NOMO-1 (cell line): ENCODE results near the gene TCAIM.
"Not testable (repeated sequence)": the region's sequence is repeated elsewhere in the genome, so short reads cannot be mapped to it uniquely, and the experiment has no call there.

ENCODE experiments used
- DNase-seq, 2 experiments: peaks; one replicate each; lab custom pipeline; 2025; ENCODE audit not compliant: unreplicated experiment in 2 of 2; lab: John Stamatoyannopoulos, UW

TCAIM gene

DNA sequence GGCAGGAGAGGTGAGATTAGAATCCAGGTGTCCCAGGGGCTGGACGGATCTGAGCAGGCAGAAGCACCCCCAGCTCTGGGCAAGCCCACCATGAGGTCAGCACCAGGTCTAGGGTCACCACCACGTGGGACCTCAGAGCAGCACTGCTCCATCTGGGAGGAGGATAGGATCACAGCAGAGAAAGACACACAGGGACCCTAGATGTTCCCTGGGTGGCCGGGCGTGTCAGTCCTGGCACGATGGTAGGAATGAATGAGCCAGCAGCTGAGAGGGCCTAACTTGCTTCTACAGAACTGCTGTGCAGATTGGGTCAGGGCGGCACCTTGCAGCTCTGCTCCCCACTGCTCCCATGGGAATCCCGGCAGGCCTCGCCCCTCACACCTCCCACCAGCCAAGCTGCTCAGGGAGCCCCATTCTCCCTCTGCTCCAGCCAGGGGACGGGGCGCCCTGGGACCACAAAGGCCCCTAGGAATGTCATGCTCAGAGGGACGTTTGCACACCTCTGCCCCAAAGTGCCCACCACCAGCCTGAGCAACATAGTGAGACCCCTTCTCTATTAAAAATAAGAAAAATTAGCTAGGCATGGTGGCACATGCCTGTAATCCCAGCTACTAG, 72.6 kb downstream of the TCAIM start:
- DNase-seq = no peak

DNA sequence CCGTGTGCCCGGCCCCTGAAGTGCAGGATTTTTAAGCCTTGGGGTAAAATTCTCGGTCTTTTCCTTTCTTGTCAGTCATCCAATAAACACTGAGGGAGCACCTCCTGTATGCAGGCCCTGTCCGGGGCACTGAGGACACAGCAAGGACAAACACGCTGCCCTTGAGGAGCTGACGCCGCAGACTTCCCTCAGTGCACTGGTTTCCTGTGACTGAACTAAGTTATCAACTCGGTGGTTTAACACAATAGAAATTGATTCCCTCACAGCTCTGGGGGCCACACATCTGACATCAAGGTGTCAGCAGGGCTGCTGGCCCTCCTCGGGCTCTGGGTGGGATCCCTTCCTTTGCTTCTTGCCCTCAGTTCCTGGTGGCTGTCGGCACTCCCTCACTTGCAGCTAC, 73.8 kb downstream of the TCAIM start:
- DNase-seq = no peak

DNA sequence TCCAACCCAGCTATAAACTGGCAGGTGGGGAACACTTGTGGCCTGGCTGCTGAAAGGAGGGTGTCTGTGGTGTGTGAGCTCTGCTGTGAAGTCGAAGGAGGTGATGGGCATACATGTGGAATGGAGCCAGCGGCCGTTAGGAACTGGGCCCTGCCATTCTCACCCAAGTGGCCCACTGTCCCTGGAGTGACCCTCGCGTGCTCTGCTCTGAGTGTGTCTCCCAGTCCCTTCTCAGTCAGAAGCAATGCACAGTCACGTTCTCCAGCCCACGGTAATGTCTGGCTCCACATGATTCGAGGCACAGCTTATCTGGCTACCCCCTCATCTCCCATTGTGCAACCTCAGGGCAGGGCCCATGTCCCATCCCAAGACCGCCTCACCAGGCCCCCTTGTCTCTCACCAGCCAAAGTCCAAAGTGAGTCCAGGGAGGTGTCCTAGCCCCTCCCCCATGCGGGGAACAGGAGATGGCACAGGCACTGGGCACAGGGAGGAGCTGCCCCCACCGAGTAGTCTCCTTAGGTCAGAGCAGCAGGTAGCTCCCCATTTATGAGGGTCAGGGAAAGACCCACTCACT, 76.0 kb downstream of the TCAIM start:
- no peak for DNase-seq

DNA sequence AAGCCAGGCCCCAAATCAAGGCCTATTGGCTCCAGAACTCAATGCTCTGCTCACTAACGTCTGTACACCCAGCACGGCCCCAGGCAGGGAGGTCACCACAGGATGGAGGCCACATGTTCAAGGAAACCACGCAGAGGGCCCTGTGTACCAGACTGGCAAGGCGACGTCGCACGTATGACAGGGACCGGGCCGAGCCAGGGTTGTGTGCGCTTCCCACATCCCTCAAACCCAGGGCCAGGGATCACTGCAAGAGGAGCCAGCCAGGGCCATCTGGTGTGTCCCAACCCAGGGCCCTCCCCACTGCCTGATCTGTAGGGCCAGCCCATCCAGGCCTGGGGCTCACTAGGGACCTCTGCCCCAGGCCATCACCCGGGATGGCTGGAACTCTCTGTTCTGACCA, 76.9 kb downstream of the TCAIM start:
- DNase-seq = no peak

DNA sequence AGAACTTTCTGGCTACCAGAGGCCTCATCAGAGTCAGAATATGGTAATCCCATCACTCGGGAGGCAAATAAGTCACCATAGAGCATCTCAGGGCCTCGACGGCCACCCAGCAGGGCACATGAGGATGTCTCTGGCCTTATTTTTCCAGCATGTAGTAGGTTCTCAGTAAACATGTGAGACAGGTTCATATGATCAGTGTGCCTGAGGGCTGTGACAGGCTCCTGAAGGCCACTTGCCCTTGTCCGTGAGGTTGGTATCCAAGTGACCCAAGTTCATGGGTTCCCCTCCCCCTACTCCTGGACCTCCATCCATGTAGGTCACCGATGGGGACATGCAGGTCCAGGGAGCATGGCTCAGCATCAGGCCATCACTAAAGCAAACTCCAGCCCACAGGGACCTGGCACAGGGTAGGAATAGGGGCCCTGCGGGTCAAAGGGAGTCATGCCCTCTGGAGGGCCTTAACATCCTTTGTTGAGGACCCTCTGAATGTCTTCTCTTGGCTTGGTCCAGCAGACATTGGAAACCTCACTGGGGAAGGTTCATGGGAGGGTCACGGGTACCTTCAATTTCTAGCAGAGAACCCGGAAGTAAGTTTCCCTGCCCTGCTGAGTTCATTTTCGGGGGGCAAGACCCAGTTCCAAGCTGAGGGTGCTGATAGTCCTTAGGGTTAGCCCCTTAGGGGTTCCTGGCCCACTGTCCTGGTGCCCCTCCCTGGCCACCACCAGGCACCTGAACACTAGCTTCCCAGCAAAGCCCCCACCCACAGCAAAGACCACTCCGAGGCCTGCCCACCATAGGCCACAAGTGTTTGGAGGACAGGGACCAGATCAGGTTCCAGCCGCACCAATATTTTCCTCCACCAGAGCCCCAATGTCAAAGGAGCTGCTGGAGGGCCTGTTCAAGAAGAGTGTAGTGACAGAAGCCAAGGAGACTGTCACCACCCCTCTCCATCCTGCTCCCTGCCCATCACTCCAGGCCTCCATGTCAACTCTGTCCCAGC, 77.8 kb downstream of the TCAIM start:
- no peak for DNase-seq

DNA sequence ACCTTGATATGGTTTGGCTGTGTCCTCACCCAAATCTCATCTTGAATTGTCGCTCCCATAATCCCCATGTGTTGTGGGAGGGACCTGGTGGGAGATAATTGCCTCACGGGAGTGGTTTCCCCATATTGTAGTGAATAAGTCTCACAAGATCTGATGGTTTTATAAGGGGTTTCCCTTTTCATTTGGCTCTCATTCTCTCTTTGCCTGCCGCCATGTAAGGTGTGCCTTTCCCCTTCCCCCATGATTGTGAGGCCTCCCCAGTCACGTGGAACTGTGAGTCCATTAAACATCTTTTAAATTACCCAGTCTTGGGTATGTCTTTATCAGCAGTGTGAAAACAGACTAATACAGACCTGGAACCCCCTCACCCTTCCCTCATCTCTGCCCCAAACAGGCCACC, 79.6 kb downstream of the TCAIM start:
- DNase-seq = not testable (repeated sequence)

DNA sequence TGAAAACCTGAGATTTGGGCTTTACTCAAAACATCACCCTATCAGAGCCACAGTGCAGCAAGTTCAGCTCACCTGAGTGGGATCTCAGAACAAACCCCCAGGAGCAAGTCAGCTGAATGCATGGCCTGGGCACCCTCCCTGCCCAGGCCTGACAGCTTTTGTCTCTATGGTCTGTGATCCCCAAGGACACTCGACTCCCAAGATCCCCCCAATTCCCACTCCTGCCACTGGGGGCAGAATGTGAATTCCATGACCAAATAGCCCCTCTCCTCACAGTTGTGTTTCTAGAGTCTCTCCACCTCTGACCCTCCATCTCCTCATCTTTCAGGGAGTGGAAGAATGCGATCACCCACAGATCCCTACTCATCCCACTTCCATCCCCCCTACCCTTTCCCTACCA, 80.0 kb downstream of the TCAIM start:
- no peak for DNase-seq

DNA sequence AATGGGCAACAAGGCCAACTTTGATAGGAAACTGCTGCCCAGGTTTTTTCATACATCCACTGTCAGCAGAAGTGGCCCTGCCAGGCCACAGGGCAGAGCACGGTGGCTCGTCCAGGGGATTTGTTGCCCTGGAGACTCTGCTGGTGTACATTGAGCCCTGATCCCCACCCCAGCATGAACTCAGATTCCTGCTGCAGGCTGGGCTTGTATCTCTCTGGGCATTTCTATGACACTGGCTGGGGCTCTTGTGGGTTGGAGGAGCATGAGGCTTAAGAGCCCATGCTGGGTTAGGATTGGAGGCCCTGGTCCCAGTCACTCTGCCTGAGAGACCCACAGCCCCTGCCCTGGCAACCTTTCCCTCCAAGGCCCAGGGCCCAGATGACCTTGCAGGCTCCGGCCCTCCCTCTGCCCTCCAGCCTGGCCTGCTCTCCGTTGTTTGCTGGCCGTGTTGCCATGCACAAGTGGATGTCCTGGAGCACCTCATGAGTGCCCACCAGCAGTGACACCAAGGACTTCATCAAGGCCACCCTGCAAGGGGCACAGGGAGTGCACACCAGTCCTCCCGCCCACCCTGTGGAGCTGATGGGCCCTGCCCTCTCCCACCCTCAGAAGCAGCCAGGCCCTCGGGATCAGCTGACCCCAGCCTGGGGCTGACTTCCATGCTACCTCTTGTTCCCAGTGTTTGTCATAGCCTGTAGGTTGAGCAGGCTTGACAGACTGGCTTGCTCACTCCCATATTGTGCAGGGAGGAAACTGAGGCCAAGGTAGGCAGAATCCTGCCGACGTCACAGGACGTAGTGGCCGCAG, 80.8 kb downstream of the TCAIM start:
- DNase-seq = no peak

DNA sequence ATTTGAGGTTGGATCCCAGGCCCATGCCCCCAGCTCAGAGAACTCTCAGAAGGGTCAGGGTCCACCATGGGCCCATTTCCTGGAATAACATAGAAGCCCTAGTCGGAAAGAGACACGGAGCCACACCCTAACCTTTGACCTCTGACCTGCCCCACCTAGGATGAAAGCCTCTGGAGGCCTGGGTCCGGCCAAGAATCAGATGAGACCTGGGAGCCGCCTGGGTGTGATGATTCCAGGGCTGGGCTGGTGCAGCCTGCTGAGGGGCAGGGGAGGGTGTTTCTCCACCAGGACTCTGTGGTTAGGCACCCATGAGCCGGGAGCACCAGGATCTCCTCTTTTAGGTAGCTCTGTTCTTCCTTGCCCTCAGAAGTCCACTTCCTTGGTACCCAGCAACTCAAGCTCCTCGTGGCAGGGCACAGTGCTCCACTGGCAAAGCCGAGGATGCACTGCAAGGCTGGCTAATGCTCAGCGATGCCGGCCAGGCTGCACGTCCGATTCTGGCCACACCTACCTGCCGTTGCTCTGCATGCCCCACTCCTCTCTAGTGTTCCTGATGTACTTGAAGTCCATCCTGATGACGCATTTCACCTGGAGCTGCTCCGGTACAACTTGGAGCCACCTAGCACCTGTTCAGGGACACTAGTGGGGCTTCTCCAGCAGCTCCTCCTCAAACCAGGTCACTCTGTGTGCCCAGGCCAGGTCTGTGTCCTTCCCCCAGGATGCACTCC, 81.5 kb downstream of the TCAIM start:
- DNase-seq = no peak

DNA sequence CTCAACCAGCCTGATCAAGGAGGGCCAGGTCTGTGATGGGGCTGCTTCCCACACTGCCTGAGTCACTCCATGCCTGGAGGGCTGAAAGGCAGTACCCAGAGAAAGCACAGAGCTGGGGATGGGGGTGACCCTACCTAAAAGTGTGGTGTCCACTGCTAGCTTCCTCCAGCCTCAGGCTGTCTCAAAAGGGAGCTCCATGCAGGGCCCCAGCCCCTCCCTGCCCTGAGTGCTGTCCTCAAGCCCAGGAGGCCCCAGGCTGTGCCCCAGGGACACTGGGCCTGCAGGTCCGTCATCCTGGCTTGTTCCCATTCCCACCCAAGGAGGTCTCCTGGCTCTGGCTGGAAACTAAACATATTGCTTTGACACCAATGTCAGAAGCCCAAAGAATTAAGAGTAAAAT, 82.1 kb downstream of the TCAIM start:
- DNase-seq = no peak

DNA sequence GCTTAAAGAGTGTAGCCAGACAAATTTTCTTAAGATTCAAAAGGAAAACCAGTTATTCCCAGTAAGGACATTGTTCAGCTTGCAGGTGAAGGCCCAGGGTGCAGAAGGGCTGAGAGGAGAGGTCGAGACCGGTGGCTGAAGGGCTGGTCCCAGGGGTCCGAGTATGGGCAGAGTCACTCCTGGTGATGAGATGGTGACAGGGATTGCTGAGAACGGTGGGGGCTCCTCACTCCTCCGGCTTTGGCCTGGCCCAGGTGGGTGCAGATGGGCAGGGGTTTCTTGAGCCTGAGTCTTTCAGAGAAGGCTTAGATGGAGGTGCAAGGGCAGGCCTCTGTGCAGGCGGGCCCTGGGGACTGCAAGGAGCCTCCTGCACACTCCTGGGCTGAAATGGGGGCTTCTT, 82.7 kb downstream of the TCAIM start:
- no peak for DNase-seq

DNA sequence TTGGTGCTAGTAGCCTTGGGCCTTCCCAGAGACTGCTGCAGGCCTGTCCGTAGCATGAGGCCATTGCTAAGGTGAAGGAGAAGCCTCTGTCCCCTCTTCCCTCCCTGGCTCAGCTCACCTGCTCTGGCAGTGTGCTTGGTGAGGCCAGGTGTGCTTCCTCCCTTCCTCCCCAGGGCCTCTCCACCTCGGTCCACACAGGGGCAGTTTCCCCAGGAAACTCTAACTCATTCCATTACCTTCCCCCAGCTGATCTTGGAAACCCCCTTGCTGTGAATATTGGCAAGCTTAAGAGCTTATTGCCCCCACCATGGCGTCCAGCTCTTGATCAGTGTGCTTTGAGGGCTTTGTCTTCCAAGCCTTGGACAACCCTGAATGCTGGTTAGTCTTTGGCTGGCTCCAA, 86.2 kb downstream of the TCAIM start:
- no peak for DNase-seq

DNA sequence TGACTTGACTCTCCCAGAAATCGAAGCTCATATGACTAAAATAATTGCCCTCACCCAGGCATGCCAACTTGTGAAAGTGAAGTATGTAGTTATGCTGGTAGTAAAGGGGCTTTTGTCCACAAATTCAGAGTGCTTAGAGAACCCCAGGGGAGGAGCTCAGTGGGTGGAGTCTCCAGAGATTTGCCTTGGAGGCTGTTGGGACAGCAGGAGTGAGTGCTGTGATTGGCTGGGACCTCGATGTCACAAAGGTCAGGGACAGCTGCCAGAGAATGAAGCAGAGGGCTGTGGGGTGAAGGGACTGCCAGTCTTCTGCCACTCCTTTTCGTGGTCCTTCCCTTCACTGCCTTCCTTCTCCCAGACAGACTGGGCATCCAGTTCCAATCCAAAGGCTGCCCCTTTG, 89.1 kb downstream of the TCAIM start:
- no peak for DNase-seq

DNA sequence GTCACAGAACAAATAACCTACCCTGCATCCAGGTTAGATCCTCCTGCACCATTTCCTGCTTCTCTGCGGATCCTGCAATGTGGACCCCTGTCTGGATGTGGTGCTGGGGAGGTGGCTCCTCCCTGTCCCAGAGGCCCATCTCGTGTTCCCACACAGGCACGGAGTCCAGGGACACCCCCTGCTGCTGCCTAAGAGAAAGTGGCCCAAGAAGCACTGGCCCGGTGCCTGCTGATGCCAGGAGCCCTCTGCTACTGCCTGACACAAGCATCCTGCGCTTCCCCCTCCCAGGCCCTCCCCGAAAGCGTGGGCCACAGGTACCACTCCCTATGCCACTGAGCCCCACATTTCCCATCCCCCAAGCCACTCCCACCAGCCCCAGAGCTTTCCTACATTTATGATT, 90.3 kb downstream of the TCAIM start:
- no peak for DNase-seq

DNA sequence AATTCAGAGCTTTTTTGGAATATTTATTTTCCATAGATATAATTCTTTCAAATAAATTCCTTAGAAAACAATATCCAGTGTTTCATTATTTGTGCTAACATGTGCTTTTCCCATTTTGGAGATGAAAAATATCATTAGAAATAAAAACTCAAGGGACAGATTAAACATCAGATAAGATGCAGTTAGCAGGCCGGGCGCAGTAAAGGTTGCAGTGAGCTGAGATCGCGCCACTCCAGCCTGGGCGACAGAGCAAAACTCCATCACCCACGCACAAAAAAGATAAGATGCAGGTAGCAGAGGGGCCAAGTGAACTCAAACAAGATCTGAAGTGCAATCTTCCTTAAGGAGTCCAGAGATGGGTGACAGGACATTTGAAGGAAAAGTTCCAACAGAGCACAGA, 90.9 kb downstream of the TCAIM start:
- no peak for DNase-seq

DNA sequence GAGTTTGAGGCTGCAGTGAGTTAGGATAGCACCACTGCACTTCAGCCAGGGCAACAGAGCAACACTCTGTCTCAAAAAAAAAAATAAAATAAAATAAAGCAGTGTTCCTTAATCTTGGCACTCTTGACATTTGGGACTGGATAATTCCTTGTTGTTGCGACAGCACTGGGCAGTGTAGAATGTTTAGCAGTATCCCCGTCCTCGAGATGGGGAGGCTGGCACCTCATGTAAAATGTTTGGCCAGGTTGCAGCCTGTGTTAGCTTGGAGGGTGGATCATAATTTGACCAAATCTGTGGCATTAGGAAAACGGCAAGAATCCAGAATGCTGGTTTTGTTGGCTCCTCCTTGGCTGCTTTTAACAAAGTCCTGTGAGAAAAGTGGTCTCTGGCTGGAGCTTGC, 91.9 kb downstream of the TCAIM start:
- DNase-seq = no peak

DNA sequence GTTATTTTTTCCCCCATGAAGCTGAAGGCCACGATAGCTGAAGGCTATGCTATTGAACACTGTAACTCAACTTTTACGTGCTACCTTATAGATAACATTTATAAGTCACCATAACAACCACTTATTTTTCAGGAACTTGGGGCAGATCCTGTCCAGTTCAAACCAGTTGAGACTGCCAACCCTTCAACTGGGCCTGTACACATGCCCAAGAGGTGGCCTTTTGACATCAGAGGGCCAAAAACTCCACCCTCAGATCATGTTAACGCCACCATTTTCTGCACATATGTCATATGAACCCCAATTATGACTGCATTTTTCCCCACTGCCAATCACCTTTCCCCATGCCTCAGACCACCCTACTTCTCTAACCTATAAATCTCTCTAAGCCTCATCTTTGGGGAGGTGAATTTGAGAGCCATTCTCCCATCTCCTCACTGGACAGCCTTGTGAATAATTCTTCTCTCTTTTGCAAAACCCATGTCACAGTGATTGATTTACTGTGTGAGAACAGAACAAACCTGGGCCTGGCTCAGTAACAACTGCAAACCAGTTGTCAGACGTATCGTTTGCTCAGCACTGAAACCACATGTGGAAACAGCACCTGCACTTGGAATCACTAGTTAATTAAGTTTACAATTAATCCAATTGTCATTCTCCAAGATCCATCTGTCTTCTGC, 96.4 kb downstream of the TCAIM start:
- no peak for DNase-seq

DNA sequence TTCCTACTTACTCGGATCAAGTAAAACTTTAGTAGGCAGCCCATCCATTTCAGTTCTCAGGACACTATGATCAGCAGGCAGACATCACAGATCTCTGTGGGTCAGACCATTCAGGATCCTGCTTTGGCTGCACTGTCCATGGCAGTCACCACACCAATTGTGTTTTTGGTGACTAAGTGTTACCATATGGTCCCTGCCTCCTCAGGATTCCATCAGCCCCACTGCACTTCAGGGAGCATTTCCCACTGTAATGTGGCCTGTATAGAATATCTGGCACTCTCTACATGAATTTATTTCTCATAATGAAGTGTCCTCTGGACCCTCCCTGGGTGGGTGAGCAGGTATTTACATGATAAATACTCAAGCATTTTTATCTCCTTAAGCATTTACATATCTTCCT, 97.6 kb downstream of the TCAIM start:
- DNase-seq = no peak

DNA sequence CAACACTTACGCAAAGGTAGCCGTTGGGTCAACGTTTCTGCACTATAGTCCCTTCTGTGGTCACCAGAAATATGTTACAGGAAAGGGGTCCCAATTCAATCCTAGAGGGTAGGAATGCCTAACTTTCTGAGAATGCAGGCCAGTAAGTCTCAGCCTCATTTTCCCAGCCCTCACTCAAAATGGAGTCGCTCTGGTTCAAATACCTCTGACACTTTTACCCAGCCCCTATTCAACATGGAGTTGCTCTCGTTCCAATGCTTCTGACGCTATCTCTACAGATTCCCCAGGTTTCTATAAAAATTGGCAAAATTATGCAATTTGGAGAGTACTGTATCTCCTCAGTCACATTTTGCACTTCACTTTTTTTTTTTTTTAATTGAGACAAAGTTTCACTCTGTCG, 99.2 kb downstream of the TCAIM start:
- no peak for DNase-seq
